GM10248 (cell line): ENCODE data around the gene PCDH19.

Experiments used
- CTCF ChIA-PET: fragments of 300-600 bp; sonication (Branson Sonifier 250); formaldehyde crosslinking; extraction: SDS; loops from one replicate; lab custom pipeline; 2021; ENCODE audit warnings: antibody characterized with exemption; lab: Yijun Ruan, JAX
- POLR2A ChIA-PET: fragments of 350-650 bp; sonication (Branson Sonifier 250); formaldehyde crosslinking; extraction: SDS; loops from one replicate; lab custom pipeline; 2020; ENCODE audit warnings: antibody characterized with exemption; lab: Yijun Ruan, JAX
- DNase-seq: peaks from one replicate; pipeline ENCODE4 v3.0.0; 2012; ENCODE audit errors: extremely low spot score
- TF ChIP-seq, protein P1 (sequence below): IDR thresholded peaks from 2 replicates; pipeline ENCODE4 v1.5.1; 2012; ENCODE audit warnings: mild to moderate bottlenecking, low read depth; ENCODE audit errors: extremely low read depth, missing control alignments, control extremely low read depth

PCDH19 gene

DNA sequence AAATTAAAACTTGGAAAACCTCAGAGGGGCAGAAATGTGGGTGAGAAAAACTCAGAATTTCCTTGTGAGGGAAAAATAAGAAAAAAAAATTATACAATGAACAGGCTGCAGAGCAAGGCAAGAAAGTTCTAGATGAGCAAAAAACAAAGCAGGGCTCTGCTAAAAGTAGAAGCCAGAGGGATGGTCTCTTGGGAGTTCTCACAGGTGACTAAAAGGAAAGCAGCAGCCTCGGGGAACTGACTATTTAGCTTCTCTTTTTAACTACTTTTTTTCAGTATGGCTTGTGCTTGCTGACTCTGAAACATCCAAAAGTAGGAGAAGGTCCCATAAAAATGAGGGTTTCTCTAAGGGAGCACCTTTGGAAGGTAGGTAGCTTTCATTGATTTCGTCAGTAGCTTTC is 36.4 kb downstream of the PCDH19 start:
- CTCF ChIA-PET, result no interaction called here
- TF ChIP-seq, protein P1, sequence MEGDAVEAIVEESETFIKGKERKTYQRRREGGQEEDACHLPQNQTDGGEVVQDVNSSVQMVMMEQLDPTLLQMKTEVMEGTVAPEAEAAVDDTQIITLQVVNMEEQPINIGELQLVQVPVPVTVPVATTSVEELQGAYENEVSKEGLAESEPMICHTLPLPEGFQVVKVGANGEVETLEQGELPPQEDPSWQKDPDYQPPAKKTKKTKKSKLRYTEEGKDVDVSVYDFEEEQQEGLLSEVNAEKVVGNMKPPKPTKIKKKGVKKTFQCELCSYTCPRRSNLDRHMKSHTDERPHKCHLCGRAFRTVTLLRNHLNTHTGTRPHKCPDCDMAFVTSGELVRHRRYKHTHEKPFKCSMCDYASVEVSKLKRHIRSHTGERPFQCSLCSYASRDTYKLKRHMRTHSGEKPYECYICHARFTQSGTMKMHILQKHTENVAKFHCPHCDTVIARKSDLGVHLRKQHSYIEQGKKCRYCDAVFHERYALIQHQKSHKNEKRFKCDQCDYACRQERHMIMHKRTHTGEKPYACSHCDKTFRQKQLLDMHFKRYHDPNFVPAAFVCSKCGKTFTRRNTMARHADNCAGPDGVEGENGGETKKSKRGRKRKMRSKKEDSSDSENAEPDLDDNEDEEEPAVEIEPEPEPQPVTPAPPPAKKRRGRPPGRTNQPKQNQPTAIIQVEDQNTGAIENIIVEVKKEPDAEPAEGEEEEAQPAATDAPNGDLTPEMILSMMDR, result no peak
- POLR2A ChIA-PET, result no interaction called here

DNA sequence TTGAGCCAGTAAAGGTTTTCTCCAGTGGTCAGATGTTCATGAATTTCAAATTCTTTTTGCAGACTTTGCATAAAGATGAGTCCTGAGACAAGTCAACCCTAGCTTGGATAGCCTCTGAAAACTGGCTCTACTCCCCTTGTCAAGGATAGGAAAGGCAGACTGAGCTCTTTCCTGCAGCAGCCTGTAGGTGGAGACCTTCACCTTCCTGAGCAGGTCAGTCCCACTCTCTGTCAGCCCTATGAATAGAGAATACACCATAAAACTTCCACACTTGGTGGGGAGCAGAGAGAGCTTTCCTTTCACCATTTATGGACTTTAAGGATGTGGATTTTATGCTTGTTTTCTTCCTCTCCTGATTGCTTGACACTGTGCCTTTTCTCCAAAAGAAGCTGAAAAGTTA is 41.9 kb downstream of the PCDH19 start:
- ChIA-PET CTCF (interaction anchor here (1.2 to 1.3 kb wide), 3 partner anchors 10 to 45 kb away, joined by 4 to 6 read pairs (median 4); no protein-coding TSS in a partner anchor), POLR2A (no interaction called here)
- peak; percentile 12 for DNase-seq
- TF ChIP-seq, protein P1, result peak; percentile 22

More for the DNA sequence above, 36.4 kb downstream of the PCDH19 start:
- no peak for DNase-seq

DNA sequence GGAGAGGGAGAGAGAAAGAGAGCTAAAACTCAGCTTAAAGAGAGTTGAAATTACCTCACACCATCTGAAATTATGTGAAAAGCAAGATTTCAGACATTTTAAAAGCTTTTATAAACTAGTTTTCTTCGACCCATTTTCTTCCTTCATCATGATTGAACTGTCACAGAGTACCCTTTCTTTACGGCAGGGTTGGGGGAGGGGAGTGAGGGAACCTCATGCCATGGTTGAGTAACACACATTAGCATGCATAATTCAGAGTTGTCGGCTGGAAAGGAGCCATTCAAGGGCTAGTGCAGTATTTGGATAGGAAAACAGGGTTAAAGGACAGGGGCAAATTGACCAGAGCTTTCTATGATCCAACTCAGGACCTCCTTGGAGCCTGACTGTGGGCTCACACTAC is 46.2 kb downstream of the PCDH19 start:
- TF ChIP-seq, protein P1, result no peak
- CTCF ChIA-PET, result no interaction called here
- no peak for DNase-seq
- POLR2A ChIA-PET, result no interaction called here

DNA sequence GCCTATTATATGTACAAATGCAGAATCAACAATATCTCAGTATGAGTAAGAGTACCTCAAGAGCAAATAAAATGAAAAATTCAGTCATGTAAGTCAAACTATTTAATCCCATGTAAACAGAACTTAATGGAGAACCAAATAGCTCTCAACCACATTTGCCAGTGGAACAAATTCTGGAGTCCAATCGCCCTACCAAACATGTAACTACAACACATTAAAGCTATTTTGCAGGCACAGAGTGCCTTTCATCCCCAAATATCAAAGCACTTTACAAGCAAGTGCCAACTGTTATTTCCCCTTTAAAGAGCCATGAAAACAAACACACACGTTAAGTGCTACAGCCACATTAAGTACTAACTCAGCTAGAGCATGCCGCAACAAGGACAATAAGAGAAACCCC is 51.3 kb downstream of the PCDH19 start:
- TF ChIP-seq, protein P1, result no peak
- DNase-seq, result no peak
- ChIA-PET POLR2A (no interaction called here), CTCF (no interaction called here)

DNA sequence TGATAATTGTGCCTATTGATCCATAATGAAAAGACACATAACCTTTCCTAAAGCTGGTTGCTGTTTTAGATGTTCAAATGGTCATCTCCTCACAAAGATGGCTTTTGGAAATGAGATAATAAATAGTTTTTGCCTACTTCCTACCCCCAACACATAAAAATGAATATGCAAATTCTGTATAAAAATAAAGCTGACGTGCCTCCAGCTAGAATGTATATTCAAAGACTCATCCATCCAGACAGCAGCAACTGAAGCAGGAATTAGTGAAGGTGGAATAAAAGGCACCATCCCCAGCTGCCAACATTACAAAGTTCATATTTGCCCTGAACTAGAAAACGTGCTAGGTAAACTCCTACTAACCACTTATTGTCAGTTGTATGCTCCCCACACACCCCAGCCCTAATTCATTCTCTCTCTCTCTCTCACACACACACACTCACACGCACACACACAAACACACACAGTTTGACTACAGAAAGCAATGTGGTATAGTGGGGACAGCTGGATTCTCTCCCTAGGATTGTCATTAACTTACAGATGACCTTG is 53.6 kb downstream of the PCDH19 start:
- DNase-seq, result no peak
- ChIA-PET CTCF (no interaction called here), POLR2A (no interaction called here)
- TF ChIP-seq, protein P1, result no peak

DNA sequence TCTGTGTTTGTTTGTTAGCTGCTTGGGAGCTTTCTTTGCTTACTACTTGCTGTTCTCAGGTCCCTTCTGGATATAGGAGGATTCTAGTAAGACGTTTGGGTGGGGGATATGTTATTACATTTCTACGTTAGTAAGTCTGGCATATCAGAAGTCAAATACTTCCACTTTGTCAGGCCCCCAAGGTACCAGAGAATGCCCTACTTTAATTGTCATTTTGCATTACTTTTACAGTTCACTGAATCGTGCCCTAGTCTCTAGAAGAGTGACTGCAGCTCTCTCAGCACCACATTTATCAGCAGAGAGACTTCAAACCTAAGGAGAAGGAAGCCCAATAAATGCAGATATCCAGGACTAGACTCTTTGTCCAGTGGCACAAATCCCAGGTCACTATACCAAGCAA is 54.4 kb downstream of the PCDH19 start:
- DNase-seq, result no peak
- TF ChIP-seq, protein P1, result no peak
- POLR2A ChIA-PET, result no interaction called here
- CTCF ChIA-PET, result no interaction called here
